Stimulated activated memory B cell treated with anti-CD40 and anti-IgM and Interleukin-4, amounts not matched to agents 10 μg/mL and 1 μg/mL and 100 μg/mL, for 72 hours (primary cell): ENCODE measurements around the gene FLNB.

Experiments used
- ATAC-seq: fragments of 150-1000 bp; cut with Tn5 transposase; 2 replicates; pipeline ENCODE4 v1.10.0; 2021
- H3K27ac Mint-ChIP-seq: one replicate; pipeline ENCODE4 v1.8.0; 2022; ENCODE audit warnings: mild to moderate bottlenecking, mixed read lengths
- H3K27me3 Mint-ChIP-seq: one replicate; pipeline ENCODE4 v1.8.0; 2022; ENCODE audit warnings: mixed read lengths
- H3K36me3 Mint-ChIP-seq: one replicate; pipeline ENCODE4 v1.8.0; 2022; ENCODE audit warnings: mixed read lengths
- H3K4me1 Mint-ChIP-seq: one replicate; pipeline ENCODE4 v1.8.0; 2022; ENCODE audit warnings: mixed read lengths
- H3K4me3 Mint-ChIP-seq: one replicate; pipeline ENCODE4 v1.8.0; 2022; ENCODE audit warnings: mild to moderate bottlenecking, moderate library complexity, mixed read lengths
- H3K9me3 Mint-ChIP-seq: one replicate; pipeline ENCODE4 v1.8.0; 2022; ENCODE audit warnings: mixed read lengths

FLNB gene, protein sequence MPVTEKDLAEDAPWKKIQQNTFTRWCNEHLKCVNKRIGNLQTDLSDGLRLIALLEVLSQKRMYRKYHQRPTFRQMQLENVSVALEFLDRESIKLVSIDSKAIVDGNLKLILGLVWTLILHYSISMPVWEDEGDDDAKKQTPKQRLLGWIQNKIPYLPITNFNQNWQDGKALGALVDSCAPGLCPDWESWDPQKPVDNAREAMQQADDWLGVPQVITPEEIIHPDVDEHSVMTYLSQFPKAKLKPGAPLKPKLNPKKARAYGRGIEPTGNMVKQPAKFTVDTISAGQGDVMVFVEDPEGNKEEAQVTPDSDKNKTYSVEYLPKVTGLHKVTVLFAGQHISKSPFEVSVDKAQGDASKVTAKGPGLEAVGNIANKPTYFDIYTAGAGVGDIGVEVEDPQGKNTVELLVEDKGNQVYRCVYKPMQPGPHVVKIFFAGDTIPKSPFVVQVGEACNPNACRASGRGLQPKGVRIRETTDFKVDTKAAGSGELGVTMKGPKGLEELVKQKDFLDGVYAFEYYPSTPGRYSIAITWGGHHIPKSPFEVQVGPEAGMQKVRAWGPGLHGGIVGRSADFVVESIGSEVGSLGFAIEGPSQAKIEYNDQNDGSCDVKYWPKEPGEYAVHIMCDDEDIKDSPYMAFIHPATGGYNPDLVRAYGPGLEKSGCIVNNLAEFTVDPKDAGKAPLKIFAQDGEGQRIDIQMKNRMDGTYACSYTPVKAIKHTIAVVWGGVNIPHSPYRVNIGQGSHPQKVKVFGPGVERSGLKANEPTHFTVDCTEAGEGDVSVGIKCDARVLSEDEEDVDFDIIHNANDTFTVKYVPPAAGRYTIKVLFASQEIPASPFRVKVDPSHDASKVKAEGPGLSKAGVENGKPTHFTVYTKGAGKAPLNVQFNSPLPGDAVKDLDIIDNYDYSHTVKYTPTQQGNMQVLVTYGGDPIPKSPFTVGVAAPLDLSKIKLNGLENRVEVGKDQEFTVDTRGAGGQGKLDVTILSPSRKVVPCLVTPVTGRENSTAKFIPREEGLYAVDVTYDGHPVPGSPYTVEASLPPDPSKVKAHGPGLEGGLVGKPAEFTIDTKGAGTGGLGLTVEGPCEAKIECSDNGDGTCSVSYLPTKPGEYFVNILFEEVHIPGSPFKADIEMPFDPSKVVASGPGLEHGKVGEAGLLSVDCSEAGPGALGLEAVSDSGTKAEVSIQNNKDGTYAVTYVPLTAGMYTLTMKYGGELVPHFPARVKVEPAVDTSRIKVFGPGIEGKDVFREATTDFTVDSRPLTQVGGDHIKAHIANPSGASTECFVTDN (N-terminal part only)

DNA sequence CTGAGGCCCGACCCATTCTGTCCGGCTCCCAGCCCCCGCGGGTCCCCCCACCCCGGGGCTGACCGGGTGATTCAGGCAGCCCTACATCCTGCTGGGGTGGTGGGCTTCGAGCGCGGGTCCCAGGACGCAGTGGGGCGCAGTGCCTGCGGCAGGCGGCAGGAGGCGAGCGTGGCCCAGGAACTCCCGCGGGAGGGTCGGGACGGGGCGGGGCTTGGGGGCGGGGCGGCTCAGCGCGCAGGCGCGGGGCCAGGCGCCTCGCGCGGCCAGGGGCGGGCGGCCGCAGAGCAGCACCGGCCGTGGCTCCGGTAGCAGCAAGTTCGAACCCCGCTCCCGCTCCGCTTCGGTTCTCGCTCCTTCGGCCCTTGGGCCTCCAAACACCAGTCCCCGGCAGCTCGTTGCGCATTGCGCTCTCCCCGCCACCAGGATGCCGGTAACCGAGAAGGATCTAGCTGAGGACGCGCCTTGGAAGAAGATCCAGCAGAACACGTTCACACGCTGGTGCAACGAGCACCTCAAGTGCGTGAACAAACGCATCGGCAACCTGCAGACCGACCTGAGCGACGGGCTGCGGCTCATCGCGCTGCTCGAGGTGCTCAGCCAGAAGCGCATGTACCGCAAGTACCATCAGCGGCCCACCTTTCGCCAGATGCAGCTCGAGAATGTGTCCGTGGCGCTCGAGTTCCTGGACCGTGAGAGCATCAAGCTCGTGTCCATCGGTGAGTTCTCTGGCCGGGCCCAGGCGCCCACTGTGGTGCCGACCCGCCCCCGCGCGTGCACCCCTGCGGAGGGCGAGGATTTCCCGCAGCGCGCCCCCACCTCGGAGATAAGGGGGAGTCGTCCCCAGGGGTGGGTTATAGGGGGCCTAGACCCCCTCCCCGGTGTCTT, at the start of gene FLNB:
Gene FLNB, plus strand, starts transcription at position 282 of the 885 bp plus-strand sequence. Its CDS starts 143 bp downstream, at position 425.
- ATAC-seq, result peak; percentile 90
- Mint-ChIP-seq H3K4me3 (peak within 1 kb of the TSS; percentile 88), H3K4me1 (peaks cover 40% of the 10 kb centered on the region), H3K36me3 (no peaks in the 10 kb centered on the region), H3K9me3 (no peaks in the 10 kb centered on the region), H3K27me3 (no peaks in the 10 kb centered on the region), H3K27ac (peak within 1 kb of the TSS; percentile 87)

DNA sequence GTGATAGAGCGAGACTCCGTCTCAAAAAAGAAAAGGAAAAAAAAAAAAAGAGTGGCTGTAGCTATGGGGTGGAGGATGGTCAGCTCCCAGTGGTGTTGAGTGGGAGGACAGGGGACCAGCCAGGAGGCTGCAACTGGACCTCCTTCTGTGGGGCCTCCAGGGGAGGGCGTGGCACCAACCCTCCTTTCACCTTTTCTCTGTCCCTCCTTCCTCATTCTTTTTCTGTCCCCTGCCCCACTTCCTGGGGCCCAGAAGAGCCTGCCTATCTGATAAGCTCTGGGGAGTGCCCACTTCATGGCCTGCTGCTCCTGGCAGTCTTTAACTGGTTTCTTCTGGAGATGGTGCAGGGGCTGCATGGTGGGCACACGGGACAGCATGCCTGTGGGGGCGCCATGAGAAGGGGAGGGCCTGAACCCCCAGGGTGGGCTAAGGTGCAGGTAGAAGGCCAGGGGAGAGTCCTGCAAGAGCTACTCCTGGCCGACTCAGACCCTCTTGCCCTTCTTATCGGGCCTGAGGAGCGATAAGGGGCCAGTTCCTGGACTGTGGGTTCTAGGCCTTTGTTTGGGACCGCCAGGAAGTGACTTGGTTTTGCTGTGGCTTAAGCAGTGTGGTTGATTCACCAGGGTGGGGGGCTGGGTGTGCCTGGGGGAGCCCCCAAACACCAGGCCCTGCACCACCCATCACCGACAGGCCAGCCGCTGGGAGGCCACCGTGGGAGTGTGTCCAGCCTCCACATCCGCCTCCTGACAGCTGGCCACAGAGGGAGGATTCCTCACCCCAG, 49.4 kb upstream of the FLNB start:
- peak overlapping the region; percentile 46 for H3K4me3 Mint-ChIP-seq
- H3K4me1 Mint-ChIP-seq, result peaks cover 22% of the 10 kb centered on the region
- no peaks in the 10 kb centered on the region for H3K36me3 Mint-ChIP-seq
- H3K27ac Mint-ChIP-seq, result peak overlapping the region; percentile 53
- H3K27me3 Mint-ChIP-seq, result no peaks in the 10 kb centered on the region
- ATAC-seq, result peak; percentile 47
- no peaks in the 10 kb centered on the region for H3K9me3 Mint-ChIP-seq

DNA sequence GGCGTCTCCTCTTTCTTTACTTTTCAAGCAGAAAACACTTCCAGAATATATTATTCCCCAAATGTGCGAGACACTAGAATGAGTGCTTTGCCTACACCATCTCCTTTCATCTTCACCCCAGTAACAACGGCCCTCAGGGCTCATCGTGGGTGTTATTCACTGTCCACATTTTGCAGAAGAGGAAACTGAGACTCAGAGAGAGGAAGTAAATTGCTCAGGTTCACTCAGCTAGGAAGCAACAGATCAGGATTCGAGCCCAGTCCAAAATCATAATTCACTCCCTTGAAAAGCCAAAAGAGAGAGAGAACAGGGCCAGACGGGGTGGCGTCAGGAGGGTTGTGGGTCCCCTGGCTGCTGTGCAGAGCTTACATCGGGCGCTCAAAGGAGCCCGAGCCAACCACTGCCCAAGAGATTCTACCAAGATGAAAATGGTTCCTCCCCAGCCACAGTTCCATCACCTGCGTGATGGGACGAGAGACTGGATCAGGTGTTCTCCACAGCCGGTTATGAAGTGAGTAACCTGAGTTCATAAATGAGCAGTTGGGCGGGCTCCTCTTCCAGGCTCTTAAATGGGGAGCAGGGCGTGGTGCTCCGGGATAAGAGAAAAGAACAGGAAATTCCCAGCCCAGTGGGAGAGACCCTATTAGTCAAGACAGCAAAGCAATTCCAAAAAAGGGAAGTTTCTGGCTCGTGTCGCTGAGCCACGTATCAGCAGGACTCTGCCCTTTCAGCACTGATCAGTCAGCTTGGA, 48.6 kb upstream of the FLNB start:
- Mint-ChIP-seq H3K27ac (peak overlapping the region; percentile 53), H3K9me3 (no peaks in the 10 kb centered on the region), H3K4me1 (peaks cover 22% of the 10 kb centered on the region), H3K4me3 (peak overlapping the region; percentile 46), H3K27me3 (no peaks in the 10 kb centered on the region), H3K36me3 (no peaks in the 10 kb centered on the region)
- peak; percentile 72 for ATAC-seq

DNA sequence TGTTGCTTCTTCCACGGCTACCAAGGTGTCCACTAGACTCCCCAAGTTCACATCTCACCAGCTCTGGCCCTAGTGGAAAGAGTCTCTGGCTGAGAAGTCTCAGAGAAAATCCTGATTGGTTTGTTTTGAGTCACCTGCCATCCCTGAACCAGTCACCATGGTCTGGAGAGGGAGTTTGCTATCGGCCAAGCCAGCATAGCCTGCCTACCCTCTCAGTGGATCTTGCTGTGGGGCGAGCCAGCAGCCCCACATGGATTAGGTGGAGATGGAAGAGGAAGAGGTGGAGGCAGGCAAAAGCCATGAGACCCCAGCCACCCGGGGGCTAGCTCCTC, 48.1 kb upstream of the FLNB start:
- Mint-ChIP-seq H3K4me1 (peaks cover 22% of the 10 kb centered on the region), H3K27me3 (no peaks in the 10 kb centered on the region), H3K36me3 (no peaks in the 10 kb centered on the region), H3K9me3 (no peaks in the 10 kb centered on the region), H3K4me3 (no peak overlapping the region), H3K27ac (peak overlapping the region; percentile 53)
- no peak for ATAC-seq

DNA sequence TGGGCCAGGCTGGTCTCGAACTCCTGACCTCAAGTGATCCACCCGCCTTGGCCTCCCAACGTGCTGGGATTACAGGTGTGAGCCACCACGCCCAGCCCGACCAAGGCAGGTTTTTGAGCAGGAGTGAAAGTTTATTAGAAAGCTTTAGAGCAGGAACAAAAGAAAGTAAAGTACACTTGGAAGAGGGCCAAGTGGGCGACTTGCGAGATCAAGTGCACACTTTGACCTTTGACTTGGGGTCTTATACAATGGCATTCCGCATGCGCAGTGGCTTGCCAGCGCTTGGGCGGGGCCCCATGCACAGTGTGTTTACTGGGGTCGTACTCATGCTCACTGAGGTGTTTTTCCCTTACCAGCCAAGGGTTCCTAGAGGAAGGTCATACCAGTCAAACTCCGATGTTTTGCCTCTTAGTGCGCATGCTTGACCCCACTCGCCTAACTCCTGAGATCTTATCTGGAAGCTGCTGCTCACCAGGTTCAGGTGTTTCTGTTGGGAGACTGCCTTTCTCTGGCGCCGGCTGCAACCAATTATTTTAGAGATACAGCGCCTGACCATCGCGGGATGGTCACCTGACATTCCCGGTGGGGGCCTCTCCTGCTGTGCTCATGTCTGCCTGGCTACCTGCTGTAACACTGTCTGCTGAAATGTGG, 46.9 kb upstream of the FLNB start:
- no peaks in the 10 kb centered on the region for H3K27me3 Mint-ChIP-seq
- peaks cover 22% of the 10 kb centered on the region for H3K4me1 Mint-ChIP-seq

DNA sequence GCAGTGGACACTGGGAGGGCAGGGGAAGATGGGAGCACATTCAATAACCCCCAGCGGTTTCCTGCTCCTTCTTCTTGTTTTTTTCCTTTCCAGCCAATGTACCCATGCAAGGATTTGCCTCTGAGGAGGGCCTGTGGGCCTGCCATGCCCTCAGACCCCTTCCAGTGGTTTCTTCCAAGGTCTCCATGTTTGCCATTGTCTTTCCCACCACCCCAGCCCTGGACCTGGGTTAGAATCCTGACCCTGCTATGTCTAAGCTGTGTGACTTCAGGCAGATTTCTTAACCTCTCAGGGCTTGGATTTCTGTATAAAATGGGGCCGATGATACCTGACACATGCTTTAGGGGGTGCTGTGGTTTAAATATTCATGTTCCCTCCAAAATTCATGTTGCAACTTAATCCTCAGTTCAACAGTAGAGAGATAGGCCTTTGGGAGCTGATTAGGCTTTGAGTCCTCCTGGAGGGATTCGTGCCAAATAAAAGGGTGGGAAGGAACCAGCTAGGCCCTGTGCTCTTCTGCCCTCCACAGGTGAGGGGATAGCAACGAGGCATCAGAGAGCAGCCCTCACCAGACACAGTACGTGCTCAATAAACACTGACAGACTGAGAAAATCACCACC, 46.3 kb upstream of the FLNB start:
- ATAC-seq, result no peak
- Mint-ChIP-seq H3K9me3 (no peaks in the 10 kb centered on the region), H3K27me3 (no peaks in the 10 kb centered on the region), H3K4me1 (peaks cover 22% of the 10 kb centered on the region), H3K27ac (no peak overlapping the region), H3K4me3 (no peak overlapping the region), H3K36me3 (no peaks in the 10 kb centered on the region)

More for the DNA sequence above, 46.9 kb upstream of the FLNB start:
- Mint-ChIP-seq H3K9me3 (no peaks in the 10 kb centered on the region), H3K4me3 (no peak overlapping the region), H3K27ac (no peak overlapping the region), H3K36me3 (no peaks in the 10 kb centered on the region)
- ATAC-seq, result no peak

DNA sequence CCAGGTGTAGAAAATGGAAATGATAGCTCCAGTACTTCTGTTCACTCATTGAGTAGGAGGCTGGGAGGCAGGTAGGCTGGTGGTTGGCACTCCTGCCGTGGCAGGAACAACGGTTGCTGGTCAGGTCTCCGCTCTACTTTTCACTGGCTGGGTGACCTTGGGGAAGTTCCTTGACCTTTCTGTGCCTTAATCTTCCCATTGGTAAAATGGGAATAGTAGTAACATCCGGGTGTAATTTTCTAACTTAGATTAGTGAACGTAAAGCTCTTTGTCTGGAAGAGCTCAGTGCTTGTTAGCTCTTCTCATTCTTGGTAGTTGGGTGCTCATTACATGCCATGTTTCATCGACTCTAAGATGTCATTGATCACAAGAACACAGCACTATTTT, 45.8 kb upstream of the FLNB start:
- Mint-ChIP-seq H3K36me3 (no peaks in the 10 kb centered on the region), H3K9me3 (no peaks in the 10 kb centered on the region), H3K27ac (no peak overlapping the region), H3K27me3 (no peaks in the 10 kb centered on the region), H3K4me1 (peaks cover 22% of the 10 kb centered on the region), H3K4me3 (no peak overlapping the region)
- ATAC-seq, result no peak

DNA sequence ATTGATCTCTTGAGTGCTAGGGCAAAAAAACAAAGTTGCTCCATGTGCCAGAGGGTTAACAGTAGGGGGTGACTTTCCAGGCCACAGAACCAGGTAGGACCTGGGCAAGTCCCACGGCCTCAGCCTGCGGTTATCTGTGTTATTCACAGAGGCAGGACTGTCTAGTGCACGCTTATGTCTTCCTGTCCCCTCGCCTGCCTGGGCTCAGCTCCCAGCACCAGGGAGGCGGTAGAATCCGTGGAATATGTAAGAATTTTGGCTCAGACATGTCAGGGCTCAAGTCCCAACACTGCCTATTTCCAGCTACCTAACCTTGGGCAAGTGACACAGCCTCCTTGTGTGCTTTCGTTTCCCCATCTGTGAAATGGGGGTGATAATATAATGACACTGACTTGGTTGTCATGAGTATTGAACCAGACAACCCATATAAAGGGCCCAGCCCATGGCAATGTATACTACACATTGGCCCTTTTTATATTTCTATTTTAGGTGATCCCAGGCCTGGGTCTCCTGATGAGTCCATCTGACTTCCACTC, 44.3 kb upstream of the FLNB start:
- H3K27ac Mint-ChIP-seq, result no peak overlapping the region
- H3K27me3 Mint-ChIP-seq, result no peaks in the 10 kb centered on the region
- ATAC-seq, result no peak
- no peak overlapping the region for H3K4me3 Mint-ChIP-seq
- H3K4me1 Mint-ChIP-seq, result peaks cover 14% of the 10 kb centered on the region
- H3K9me3 Mint-ChIP-seq, result no peaks in the 10 kb centered on the region
- no peaks in the 10 kb centered on the region for H3K36me3 Mint-ChIP-seq

DNA sequence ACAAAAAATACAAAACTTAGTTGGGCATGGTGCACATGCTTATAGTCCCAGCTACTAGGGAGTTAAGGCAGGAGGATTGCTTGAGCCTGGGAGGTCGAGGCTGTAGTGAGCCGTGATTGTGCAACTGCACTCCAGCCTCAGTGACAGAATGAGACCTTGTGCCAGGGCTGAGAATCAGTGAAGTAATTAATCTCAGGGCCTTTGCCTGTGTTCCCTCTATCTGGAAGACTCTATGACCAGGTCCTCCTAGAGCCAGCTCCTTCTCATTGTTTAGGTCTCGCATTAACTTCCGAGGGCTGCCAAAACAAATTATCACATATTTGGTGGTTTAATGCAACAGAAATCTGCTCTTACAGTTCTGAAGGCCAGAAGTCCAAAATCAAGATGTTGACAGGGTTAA, 41.4 kb upstream of the FLNB start:
- no peak overlapping the region for H3K27ac Mint-ChIP-seq
- peaks cover 3% of the 10 kb centered on the region for H3K4me1 Mint-ChIP-seq
- no peaks in the 10 kb centered on the region for H3K9me3 Mint-ChIP-seq
- H3K27me3 Mint-ChIP-seq, result no peaks in the 10 kb centered on the region
- no peaks in the 10 kb centered on the region for H3K36me3 Mint-ChIP-seq
- no peak overlapping the region for H3K4me3 Mint-ChIP-seq
- ATAC-seq, result no peak

DNA sequence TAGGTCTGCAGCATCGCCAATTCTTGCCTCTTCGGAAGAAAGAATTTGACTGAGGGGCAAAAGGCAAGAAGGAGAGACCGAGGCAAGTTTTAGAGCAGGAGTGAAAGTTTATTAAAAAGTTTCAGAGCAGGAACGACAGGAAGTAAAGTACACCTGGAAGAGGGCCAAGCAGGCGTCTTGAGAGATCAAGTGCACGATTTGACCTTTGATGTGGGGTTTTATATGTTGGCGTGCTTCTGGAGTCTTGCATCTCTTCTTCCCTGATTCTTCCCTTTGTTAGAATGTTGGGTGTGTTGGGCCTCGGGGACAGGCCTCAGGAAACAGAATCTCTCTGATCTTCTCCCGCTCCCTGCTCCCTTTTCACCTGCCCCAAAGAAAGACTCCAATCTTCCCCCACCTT, 40.6 kb upstream of the FLNB start:
- Mint-ChIP-seq H3K4me1 (peaks cover 11% of the 10 kb centered on the region), H3K36me3 (no peaks in the 10 kb centered on the region), H3K9me3 (no peaks in the 10 kb centered on the region), H3K27ac (no peak overlapping the region), H3K4me3 (no peak overlapping the region), H3K27me3 (no peaks in the 10 kb centered on the region)
- ATAC-seq, result no peak

DNA sequence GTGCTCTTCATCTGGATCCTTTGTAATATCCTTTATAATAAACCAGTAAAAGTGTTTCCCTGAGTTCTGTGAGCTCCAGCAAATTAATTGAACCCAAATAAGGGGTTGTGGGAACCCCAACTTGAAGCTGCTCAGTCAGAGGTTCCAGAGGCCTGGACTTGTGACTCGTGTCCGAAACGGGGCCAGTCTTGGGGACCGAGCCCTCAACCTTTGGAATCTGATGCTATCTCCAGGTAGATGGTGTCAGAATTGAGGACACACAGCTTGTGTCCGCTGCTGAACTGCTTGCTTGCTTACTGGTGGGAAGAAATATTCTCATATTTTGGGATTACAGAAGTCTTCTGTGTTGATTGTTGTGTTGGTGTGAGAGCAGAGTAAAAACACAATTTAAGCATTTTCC, 39.7 kb upstream of the FLNB start:
- ATAC-seq, result no peak
- H3K4me1 Mint-ChIP-seq, result peaks cover 12% of the 10 kb centered on the region
- no peaks in the 10 kb centered on the region for H3K9me3 Mint-ChIP-seq
- H3K27me3 Mint-ChIP-seq, result no peaks in the 10 kb centered on the region
- H3K27ac Mint-ChIP-seq, result no peak overlapping the region
- no peak overlapping the region for H3K4me3 Mint-ChIP-seq
- H3K36me3 Mint-ChIP-seq, result no peaks in the 10 kb centered on the region

DNA sequence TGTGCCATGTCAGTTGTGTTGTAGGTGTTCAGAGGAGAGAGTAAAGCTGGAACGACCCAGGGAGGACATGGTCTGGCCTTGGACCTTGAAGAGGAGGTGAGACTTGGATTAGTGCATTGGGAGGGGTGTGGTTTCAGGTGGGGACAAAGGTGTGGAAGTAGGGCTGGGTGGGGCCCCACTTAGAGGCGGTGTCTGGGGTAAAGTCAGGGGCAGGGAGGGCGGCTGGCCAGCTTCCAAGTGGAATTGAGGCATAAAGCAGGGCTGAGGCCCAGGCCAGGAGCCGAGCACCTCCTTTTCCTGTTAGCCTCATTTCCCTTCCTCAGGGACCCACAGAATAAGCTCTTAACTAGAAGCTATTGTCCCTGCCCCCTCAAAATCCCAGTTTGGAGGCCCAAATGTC, 36.2 kb upstream of the FLNB start:
- Mint-ChIP-seq H3K9me3 (no peaks in the 10 kb centered on the region), H3K27me3 (no peaks in the 10 kb centered on the region), H3K4me1 (peaks cover 12% of the 10 kb centered on the region), H3K4me3 (no peak overlapping the region), H3K36me3 (no peaks in the 10 kb centered on the region), H3K27ac (no peak overlapping the region)
- ATAC-seq, result no peak
